Right lobe of liver (tissue), 6 donors: ENCODE results near the gene ARMC9. TPM values are rescaled to one million over a fixed set of nuclear protein-coding genes. Genes with fewer than 3 reads are reported as not detected.

Source experiments
- ATAC-seq, 4 donors: fragments of 200-7000 bp; cut with Tn5 transposase; one replicate each; pipeline ENCODE4 v1.9.1; 2020; ENCODE audit warnings: mild to moderate bottlenecking in 4 of 4, moderate library complexity in 4 of 4
- DNase-seq, 3 donors: peaks; one replicate each; pipeline ENCODE4 v3.0.0-alpha.2; 2020
- H3K27ac ChIP-seq, 3 donors: fragments of 200-600 bp; one replicate each; pipeline ENCODE4 v1.8.0; 2022
- H3K27me3 ChIP-seq, 2 donors: fragments of 200-600 bp; one replicate each; pipeline ENCODE4 v1.8.0; 2022
- H3K36me3 ChIP-seq, 4 donors: fragments of 200-600 bp; sonication (generic) in 1 of 4; one replicate each; pipeline versions ENCODE4 v1.5.1 to v1.8.0; 2017 to 2022; ENCODE audit warnings: control low read depth in 1 of 4
- H3K4me1 ChIP-seq, 4 donors: fragments of 200-600 bp; sonication (generic) in 1 of 4; one replicate each; pipeline versions ENCODE4 v1.5.1 to v1.8.0; 2017 to 2022; ENCODE audit warnings: control low read depth in 1 of 4
- H3K4me3 ChIP-seq, 3 donors: fragments of 200-600 bp; one replicate each; pipeline ENCODE4 v1.8.0; 2022
- H3K9me3 ChIP-seq, 4 donors: fragments of 200-600 bp; sonication (generic) in 1 of 4; one replicate each; pipeline versions ENCODE4 v1.5.1 to v1.8.0; 2017 to 2022; ENCODE audit warnings: control low read depth in 1 of 4
- POLR2A ChIP-seq: fragments of 450-650 bp; IDR thresholded peaks from one replicate; pipeline ENCODE4 v1.6.1; 2017; ENCODE audit warnings: antibody characterized with exemption, mild to moderate bottlenecking
- WGBS: methylation state at CpG from one replicate; pipeline ENCODE4 v1.1.6; 2018; ENCODE audit warnings: low coverage, low lambda C conversion rate; ENCODE audit not compliant: insufficient coverage; ENCODE audit errors: missing lambda C conversion rate; 5-methylcytosine and 5-hydroxymethylcytosine counted together
- intact Hi-C, 2 donors: fragments of 100-400 bp; cut with DNase I; formaldehyde crosslinking; loops; one replicate each; pipeline versions ENCODE4 v1.11.2 to v1.14.1; 2022
- total RNA-seq, 6 experiments: library from RNA; depleted of rRNA in 2 of 6; stranded (reverse); fragments of >200 nt in 2 of 6; fragmentation: NEBNext Ultra II Directional in 3 of 6; extraction: Animal tissue kit (Norgen Biotek cat#: 25700) in 3 of 6; gene quantifications; one replicate each; pipeline versions ENCODE4 v1.1.0 to v1.2.4, GENCODE V29; 2016 to 2023
- TF ChIP-seq, protein P1 (sequence below), 4 donors: fragments of 200-600 bp in 3 of 4; fragments of 450-650 bp in 1 of 4; IDR thresholded peaks; one replicate each; pipeline versions ENCODE4 v1.5.1 to v1.8.0; 2016 to 2022; ENCODE audit warnings: antibody characterized with exemption in 4 of 4, mild to moderate bottlenecking in 2 of 4
- donor health status: DM: no; HTN: yes; CAD: no.
- donor health status: DM: no; HTN: no; CAD: no.
- donor health status: DM: no; HTN: no; CAD: no.
- donor health status: DM: no; HTN: yes; CAD: no.
- donor health status: DM: no; HTN: yes; CAD: no.

ARMC9 gene
- total RNA-seq, 6 experiments from 2014 or later: 1.5 to 7.7 (median 2.4) TPM

- H3K4me3 ChIP-seq: no peak overlapping the region
- no peaks in the 10 kb centered on the region for H3K27me3 ChIP-seq
- intact Hi-C loops: no loop called here
- 75% methylated on average over 10 of the region's 21 CpGs for WGBS
- H3K27ac ChIP-seq: no peak overlapping the region
- no peak for DNase-seq
- peak in 1 of 4 donors; percentile 7 for ATAC-seq
- H3K4me1 ChIP-seq: no peaks in the 10 kb centered on the region
- H3K9me3 ChIP-seq: peaks cover 0 to under 1% (median 0%) of the 10 kb centered on the region in 4 donors
- no peaks in the 10 kb centered on the region for H3K36me3 ChIP-seq
- TF ChIP-seq, protein P1, sequence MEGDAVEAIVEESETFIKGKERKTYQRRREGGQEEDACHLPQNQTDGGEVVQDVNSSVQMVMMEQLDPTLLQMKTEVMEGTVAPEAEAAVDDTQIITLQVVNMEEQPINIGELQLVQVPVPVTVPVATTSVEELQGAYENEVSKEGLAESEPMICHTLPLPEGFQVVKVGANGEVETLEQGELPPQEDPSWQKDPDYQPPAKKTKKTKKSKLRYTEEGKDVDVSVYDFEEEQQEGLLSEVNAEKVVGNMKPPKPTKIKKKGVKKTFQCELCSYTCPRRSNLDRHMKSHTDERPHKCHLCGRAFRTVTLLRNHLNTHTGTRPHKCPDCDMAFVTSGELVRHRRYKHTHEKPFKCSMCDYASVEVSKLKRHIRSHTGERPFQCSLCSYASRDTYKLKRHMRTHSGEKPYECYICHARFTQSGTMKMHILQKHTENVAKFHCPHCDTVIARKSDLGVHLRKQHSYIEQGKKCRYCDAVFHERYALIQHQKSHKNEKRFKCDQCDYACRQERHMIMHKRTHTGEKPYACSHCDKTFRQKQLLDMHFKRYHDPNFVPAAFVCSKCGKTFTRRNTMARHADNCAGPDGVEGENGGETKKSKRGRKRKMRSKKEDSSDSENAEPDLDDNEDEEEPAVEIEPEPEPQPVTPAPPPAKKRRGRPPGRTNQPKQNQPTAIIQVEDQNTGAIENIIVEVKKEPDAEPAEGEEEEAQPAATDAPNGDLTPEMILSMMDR (IDR thresholded peaks at IDR 0.05): no peak
- no peak for TF ChIP-seq POLR2A
Observed at GRCh38 chr2:231379266-231380215, 181.1 kb downstream of the ARMC9 start.

DNA sequence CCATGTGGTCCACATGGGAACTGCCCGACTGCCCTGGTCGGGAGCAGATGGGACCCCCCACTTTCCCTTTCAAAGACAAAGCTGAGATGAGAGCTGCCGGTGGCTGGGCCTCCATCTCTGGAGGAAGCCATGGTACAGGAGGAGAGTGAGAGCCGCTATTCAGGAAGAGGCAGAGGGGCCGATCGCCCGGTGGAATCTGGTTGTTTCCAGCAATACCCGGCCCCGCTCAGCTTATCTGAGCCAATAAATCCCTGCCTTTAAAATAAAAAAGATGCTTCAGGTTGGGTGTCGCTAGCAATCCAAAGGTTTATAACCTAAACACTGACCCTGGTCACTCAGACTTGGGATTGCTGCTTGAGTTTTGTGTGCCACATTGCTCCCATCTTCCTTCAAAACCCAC is 181.9 kb downstream of the ARMC9 start:
- WGBS: 84% methylated on average over 8 of the region's 10 CpGs
- Histone ChIP-seq H3K9me3 (peaks cover 0 to 4% (median 0%) of the 10 kb centered on the region in 4 donors), H3K27ac (no peak overlapping the region), H3K36me3 (no peaks in the 10 kb centered on the region), H3K4me3 (no peak overlapping the region), H3K27me3 (no peaks in the 10 kb centered on the region), H3K4me1 (no peaks in the 10 kb centered on the region)
- ATAC-seq (no peak), DNase-seq (no peak)
- TF ChIP-seq, protein P1 (IDR thresholded peaks at IDR 0.05): no peak
- no peak for TF ChIP-seq POLR2A
- intact Hi-C loops: no loop called here

- no peak overlapping the region for H3K4me3 ChIP-seq
- H3K36me3 ChIP-seq: no peaks in the 10 kb centered on the region
- intact Hi-C loops: no loop called here
- no peak overlapping the region for H3K27ac ChIP-seq
- H3K9me3 ChIP-seq: peaks cover 0 to 4% (median 0%) of the 10 kb centered on the region in 4 donors
- ATAC-seq: no peak
- TF ChIP-seq POLR2A: no peak
- TF ChIP-seq, protein P1 (IDR thresholded peaks at IDR 0.05): no peak
- DNase-seq: no peak
- no peaks in the 10 kb centered on the region for H3K4me1 ChIP-seq
- H3K27me3 ChIP-seq: no peaks in the 10 kb centered on the region
- 79% methylated on average over 5 of the region's 5 CpGs for whole genome bisulfite sequencing
Observed at GRCh38 chr2:231380991-231381847, 182.8 kb downstream of the ARMC9 start.

DNA sequence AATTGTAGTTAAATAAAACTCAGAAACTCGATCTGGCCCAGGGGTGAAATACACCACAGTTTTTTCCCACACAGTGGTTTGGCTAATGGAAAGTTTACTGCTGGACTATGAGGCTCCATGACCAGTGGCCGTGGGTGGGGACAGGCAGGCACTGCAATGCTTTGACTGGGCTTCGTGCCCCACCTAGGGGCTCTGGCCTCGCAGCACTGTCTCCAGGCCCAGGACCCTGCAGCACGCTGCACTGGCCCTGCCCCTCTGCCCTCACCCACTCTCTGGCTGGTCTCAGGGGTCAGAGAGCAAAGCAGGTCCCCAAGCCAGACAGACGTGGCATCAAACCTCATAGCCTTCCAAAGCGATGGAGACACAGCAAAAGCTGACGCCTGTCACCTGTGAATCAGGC is 183.7 kb downstream of the ARMC9 start:
- Histone ChIP-seq H3K9me3 (peaks cover 0 to 4% (median 0%) of the 10 kb centered on the region in 4 donors), H3K4me3 (no peak overlapping the region), H3K27ac (no peak overlapping the region), H3K36me3 (no peaks in the 10 kb centered on the region), H3K4me1 (no peaks in the 10 kb centered on the region), H3K27me3 (no peaks in the 10 kb centered on the region)
- no peak for TF ChIP-seq POLR2A
- TF ChIP-seq, protein P1 (IDR thresholded peaks at IDR 0.05): no peak
- intact Hi-C loops: no loop called here
- DNase-seq: no peak
- no CpG with 5 or more reads among the region's 8 CpGs for WGBS
- no peak for ATAC-seq
